Heart left ventricle (tissue), 16 donors: ENCODE data around the gene ADGRE1. TPM values are rescaled to one million over a fixed set of nuclear protein-coding genes. Genes with fewer than 3 reads are reported as not detected.

Experiments
- ATAC-seq, 4 donors: fragments of 200-7000 bp; cut with Tn5 transposase; one replicate each; pipeline ENCODE4 v1.9.1; 2020 to 2022; ENCODE audit warnings: moderate library complexity in 4 of 4, mild to moderate bottlenecking in 3 of 4, moderate number of reproducible peaks in 1 of 4
- DNase-seq, 5 donors: peaks; one replicate each; pipeline ENCODE4 v3.0.0-alpha.2; 2020
- H3K27ac ChIP-seq, 12 donors: fragments of 200-600 bp; sonication (generic) in 4 of 12; one replicate each; pipeline versions ENCODE4 v1.5.0 to v1.8.0; 2016 to 2022; ENCODE audit warnings: mild to moderate bottlenecking in 2 of 12
- H3K27me3 ChIP-seq, 9 donors: fragments of 200-600 bp; sonication (generic) in 2 of 9; one replicate each; pipeline versions ENCODE4 v1.5.1 to v1.8.0; 2016 to 2022; ENCODE audit warnings: mild to moderate bottlenecking in 3 of 9
- H3K36me3 ChIP-seq, 9 donors: fragments of 200-600 bp; sonication (generic) in 2 of 9; one replicate each; pipeline versions ENCODE4 v1.5.0 to v1.8.0; 2018 to 2022; ENCODE audit warnings: mild to moderate bottlenecking in 2 of 9
- H3K4me1 ChIP-seq, 12 donors: fragments of 200-600 bp; sonication (generic) in 4 of 12; one replicate each; pipeline versions ENCODE4 v1.5.0 to v1.8.0; 2016 to 2022; ENCODE audit warnings: mild to moderate bottlenecking in 3 of 12
- H3K4me3 ChIP-seq, 12 donors: fragments of 200-600 bp; sonication (generic) in 4 of 12; one replicate each; pipeline versions ENCODE4 v1.5.0 to v1.8.0; 2017 to 2022; ENCODE audit warnings: mild to moderate bottlenecking in 9 of 12, moderate library complexity in 4 of 12
- H3K9me3 ChIP-seq, 12 donors: fragments of 200-600 bp; sonication (generic) in 4 of 12; one replicate each; pipeline versions ENCODE4 v1.5.0 to v1.8.0; 2016 to 2022; ENCODE audit warnings: mild to moderate bottlenecking in 1 of 12
- POLR2A ChIP-seq, 2 donors: fragments of 450-650 bp; IDR thresholded peaks; one replicate each; pipeline ENCODE4 v1.6.1; 2017; ENCODE audit warnings: antibody characterized with exemption in 2 of 2, mild to moderate bottlenecking in 2 of 2, moderate library complexity in 2 of 2
- WGBS, 4 donors: extraction: QIAGEN DNeasy Blood & Tissue Kit in 2 of 4; methylation state at CpG; one replicate each; pipeline versions ENCODE4 v1.1.5 to v1.1.7; 2013 to 2018; 5-methylcytosine and 5-hydroxymethylcytosine counted together
- intact Hi-C, 10 donors: fragments of 100-400 bp; cut with DNase I; formaldehyde crosslinking; loops; one replicate each; pipeline versions ENCODE4 v1.11.1 to v1.14.2; 2022
- polyA plus RNA-seq, 2 donors: library from polyadenylated mRNA; stranded (reverse); fragments of 200-250 nt; gene quantifications; one replicate each; pipeline ENCODE4 v1.2.3, GENCODE V29; 2013
- total RNA-seq, 9 donors: library from RNA; depleted of rRNA in 2 of 9; stranded (reverse); fragments of >200 nt in 2 of 9; fragmentation: NEBNext Ultra II Directional in 3 of 9; extraction: Animal tissue kit (Norgen Biotek cat#: 25700) in 3 of 9; gene quantifications; one replicate each; pipeline versions ENCODE4 v1.1.0 to v1.2.4, GENCODE V29; 2016 to 2023
- TF ChIP-seq, protein P1 (sequence below), 12 donors: fragments of 200-600 bp; sonication (generic) in 4 of 12; IDR thresholded peaks; one replicate each; pipeline versions ENCODE4 v1.5.0 to v1.8.0; 2018 to 2022; ENCODE audit warnings: antibody characterized with exemption in 12 of 12, mild to moderate bottlenecking in 5 of 12
- donor health status: ischemic (EF 13 %, LVEDD 7.1; RV severe dilation, severe dysfunction).
- donor health status: healthy with polysubstance abuse.
- donor health status: DM: no; HTN: yes; CAD: no.
- donor health status: DM: no; HTN: no; CAD: no.
- donor health status: ischemic (EF 25% LVEDD 6.9; RV normal size, moderate dysfunction).
- donor health status: ischemic (EF 25% LVEDD 5.7; RV mildly dilated, moderate dysfunction).
- donor health status: healthy.
- donor health status: DM: yes; HTN: yes; CAD: no.
- donor health status: ischemic (EF 35%, LVEDD 5.7; RV mildly dilated, moderate dysfunction).
- donor health status: nonischemic (EF 11% LVEDD 7.7; RV severe dilation, severe dysfunction).
- donor health status: DM: yes; HTN: yes; CAD: no.
- donor health status: PGD.
- donor health status: ischemic (EF 29% LVEDD 5.4; RV normal size, mild dysfunction).
- donor health status: nonischemic (EF 23%, LVEDD 6.1; RV moderate dilation, normal function).

Gene ADGRE1
- total and polyA plus RNA-seq, 11 donors = 0.12 to 6.4 (median 0.20) TPM; not detected in 6

DNA sequence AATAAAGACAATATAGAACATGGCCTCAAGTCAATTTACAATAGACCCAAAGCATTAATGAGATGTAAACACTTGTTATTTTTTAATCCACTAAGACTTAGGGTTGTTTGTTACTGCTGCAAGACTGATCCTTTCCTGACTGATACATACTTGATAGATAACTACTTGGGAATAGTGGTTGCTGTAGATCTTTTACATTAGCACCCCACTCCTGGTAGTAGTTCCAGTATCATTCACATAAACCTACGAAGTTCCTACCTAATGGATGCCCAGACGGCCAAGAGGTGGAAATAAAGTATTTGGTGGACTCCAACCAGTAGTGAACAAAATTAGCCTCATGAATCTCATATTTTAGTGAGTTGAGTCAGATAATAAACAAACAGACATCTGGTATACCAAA is 26.9 kb downstream of the ADGRE1 start:
- DNase-seq (no peak), ATAC-seq (no peak)
- Histone ChIP-seq H3K27me3 (no peaks in the 10 kb centered on the region), H3K36me3 (no peaks in the 10 kb centered on the region), H3K9me3 (peaks cover 0 to 20% (median 16%) of the 10 kb centered on the region in 12 donors), H3K4me3 (no peak overlapping the region), H3K4me1 (no peaks in the 10 kb centered on the region), H3K27ac (no peak overlapping the region)
- 38 to 56% (median 48%) methylated on average over 2 of the region's 2 CpGs for WGBS, 4 donors
- intact Hi-C loops = no loop called here
- no peak for TF ChIP-seq POLR2A (IDR thresholded peaks at IDR 0.05)
- TF ChIP-seq, protein P1, sequence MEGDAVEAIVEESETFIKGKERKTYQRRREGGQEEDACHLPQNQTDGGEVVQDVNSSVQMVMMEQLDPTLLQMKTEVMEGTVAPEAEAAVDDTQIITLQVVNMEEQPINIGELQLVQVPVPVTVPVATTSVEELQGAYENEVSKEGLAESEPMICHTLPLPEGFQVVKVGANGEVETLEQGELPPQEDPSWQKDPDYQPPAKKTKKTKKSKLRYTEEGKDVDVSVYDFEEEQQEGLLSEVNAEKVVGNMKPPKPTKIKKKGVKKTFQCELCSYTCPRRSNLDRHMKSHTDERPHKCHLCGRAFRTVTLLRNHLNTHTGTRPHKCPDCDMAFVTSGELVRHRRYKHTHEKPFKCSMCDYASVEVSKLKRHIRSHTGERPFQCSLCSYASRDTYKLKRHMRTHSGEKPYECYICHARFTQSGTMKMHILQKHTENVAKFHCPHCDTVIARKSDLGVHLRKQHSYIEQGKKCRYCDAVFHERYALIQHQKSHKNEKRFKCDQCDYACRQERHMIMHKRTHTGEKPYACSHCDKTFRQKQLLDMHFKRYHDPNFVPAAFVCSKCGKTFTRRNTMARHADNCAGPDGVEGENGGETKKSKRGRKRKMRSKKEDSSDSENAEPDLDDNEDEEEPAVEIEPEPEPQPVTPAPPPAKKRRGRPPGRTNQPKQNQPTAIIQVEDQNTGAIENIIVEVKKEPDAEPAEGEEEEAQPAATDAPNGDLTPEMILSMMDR (IDR thresholded peaks at IDR 0.05) = no peak

DNA sequence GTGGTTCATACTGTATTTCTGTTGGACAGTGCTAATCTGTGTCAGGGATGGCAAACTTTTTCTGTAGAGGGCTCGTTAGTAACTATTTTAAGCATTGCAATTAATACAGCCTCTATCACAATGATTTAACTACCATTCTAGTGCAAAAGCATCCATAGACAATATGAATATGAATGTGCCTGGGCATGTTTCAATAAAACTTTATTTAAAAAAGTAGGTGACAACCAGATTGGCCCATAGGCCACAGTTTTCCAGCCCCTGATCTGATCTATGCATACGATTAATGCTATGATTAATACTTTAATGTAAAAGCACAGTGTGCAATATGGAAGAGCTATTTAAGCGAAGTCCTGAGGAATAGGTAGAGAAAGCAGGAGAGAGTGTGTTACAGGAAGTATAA is 29.6 kb downstream of the ADGRE1 start:
- 67 to 83% (median 76%) methylated on average over 3 of the region's 3 CpGs for WGBS, 4 donors
- DNase-seq = no peak
- Histone ChIP-seq H3K9me3 (peaks cover 0 to 22% (median 16%) of the 10 kb centered on the region in 12 donors), H3K36me3 (no peaks in the 10 kb centered on the region), H3K27ac (no peak overlapping the region), H3K4me1 (no peaks in the 10 kb centered on the region), H3K27me3 (peaks cover 0 to 6% (median 0%) of the 10 kb centered on the region in 9 donors), H3K4me3 (no peak overlapping the region)
- intact Hi-C loops = no loop called here
- TF ChIP-seq POLR2A (IDR thresholded peaks at IDR 0.05) = no peak
- TF ChIP-seq, protein P1 (IDR thresholded peaks at IDR 0.05) = no peak
- ATAC-seq = no peak

DNA sequence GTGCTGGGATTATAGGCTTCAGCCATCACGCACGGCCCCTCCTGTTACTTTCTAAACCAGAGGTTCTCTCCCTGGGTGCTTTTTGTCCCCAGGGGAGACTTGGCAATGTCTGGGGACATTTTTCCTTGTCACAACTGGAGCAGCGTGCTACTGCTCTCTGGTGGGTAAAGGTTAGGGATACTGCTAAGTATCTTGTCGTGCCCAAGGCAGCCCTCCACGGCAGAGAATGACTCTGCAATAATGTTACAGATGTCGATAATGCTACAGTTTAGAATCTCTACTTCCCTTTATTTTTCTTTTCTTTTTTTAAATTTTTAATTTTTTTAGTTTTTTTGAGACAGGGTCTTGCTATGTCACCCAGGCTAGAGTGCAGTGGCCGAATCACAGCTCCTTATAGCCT is 38.0 kb downstream of the ADGRE1 start:
- ATAC-seq (no peak), DNase-seq (no peak)
- no peak overlapping the region for H3K27ac ChIP-seq
- no peaks in the 10 kb centered on the region for H3K4me1 ChIP-seq
- intact Hi-C loops = no loop called here
- H3K36me3 ChIP-seq = no peaks in the 10 kb centered on the region
- TF ChIP-seq, protein P1 (IDR thresholded peaks at IDR 0.05) = no peak
- no peak for TF ChIP-seq POLR2A (IDR thresholded peaks at IDR 0.05)
- peaks cover 0 to 6% (median 0%) of the 10 kb centered on the region in 9 donors for H3K27me3 ChIP-seq
- peaks cover 0 to 27% (median 12%) of the 10 kb centered on the region in 12 donors for H3K9me3 ChIP-seq
- WGBS, 4 donors = 77 to 85% (median 84%) methylated on average over 7 of the region's 7 CpGs
- no peak overlapping the region for H3K4me3 ChIP-seq

DNA sequence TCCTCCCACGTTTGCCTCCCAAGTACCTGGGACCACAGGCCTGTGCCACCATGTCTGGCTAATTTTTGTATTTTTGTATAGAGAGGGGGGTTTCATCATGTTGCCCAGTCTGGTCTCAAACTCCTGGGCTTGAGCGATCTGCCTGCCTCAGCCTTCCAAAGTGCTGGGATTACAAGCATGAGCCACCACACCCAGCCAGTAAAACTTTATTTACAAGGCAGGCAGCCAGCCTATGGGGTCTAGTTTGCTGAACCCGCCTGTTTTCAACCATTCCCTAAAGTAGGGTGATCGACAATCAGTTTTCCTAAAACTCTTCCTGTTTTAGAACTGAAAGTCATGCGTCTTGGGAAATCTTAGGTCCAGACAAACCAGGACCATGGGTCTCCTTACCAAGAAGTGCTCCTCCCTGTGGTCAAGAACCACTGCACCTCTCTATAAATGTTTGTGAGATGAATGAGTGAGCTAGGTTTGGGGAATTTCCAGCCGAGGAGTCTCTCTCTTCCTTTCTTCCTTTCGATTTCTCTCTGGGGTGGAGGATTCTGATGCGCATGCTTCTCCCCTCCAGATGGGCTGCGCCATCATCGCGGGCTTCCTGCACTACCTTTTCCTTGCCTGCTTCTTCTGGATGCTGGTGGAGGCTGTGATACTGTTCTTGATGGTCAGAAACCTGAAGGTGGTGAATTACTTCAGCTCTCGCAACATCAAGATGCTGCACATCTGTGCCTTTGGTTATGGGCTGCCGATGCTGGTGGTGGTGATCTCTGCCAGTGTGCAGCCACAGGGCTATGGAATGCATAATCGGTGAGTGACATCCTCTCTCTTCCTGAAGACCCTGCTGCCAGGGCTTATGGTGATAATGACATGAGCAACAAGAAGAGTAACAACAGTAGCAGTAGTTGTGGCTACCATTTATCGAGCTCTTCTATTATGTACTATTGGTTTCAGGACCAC is 38.7 kb downstream of the ADGRE1 start:
- H3K9me3 ChIP-seq = peaks cover 0 to 34% (median 19%) of the 10 kb centered on the region in 12 donors
- no peak overlapping the region for H3K4me3 ChIP-seq
- H3K27ac ChIP-seq = no peak overlapping the region
- 66 to 74% (median 69%) methylated on average over 14 to 15 of the region's 15 CpGs for WGBS, 4 donors
- intact Hi-C loops = no loop called here
- H3K36me3 ChIP-seq = no peaks in the 10 kb centered on the region
- ATAC-seq = no peak
- no peak for DNase-seq
- peaks cover 0 to 5% (median 0%) of the 10 kb centered on the region in 9 donors for H3K27me3 ChIP-seq
- TF ChIP-seq, protein P1 (IDR thresholded peaks at IDR 0.05) = no peak
- TF ChIP-seq POLR2A (IDR thresholded peaks at IDR 0.05) = no peak
- no peaks in the 10 kb centered on the region for H3K4me1 ChIP-seq
